ENCODE results near the gene ACACA.

ACACA gene

DNA sequence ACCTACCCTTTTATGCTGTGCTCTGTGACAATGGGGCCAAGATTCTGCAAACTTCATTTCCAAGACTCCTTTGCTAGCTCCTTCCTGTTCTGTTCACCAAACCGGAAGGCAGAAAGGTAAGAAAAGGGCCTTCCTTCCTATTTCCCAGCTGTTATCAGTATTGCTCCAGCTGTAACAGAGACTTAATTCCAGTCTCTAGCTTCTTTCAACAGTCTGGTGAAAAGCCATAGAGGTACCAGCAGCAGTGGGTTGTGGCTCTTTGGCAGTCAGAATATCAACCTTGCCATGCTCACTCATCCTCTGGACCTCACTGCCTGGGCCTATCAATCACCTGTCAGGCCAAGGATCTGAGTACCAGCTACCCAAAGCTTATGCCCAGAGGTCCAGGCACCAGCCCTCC lies 120.2 kb downstream of the ACACA start:
- no peak for DNase-seq

DNA sequence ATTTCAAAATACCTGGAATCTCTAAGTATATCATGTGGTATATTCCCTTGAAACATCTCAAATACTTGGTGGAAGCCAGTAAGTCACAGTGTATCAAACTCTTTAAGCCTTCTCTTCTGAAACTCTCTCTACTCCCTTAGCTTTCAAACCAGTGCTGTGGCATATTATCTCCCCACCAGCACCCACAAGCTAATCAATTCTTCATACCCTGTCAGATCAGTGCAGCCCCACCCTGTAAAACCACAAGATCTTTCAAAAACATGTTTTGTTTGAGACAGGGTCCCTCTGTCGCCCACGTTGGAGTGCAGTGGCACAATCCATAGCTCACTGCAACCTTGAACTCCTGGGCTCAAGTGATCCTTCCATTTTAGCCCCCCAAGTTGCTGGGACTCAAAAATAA lies 122.4 kb downstream of the ACACA start:
- DNase-seq, result no peak

DNA sequence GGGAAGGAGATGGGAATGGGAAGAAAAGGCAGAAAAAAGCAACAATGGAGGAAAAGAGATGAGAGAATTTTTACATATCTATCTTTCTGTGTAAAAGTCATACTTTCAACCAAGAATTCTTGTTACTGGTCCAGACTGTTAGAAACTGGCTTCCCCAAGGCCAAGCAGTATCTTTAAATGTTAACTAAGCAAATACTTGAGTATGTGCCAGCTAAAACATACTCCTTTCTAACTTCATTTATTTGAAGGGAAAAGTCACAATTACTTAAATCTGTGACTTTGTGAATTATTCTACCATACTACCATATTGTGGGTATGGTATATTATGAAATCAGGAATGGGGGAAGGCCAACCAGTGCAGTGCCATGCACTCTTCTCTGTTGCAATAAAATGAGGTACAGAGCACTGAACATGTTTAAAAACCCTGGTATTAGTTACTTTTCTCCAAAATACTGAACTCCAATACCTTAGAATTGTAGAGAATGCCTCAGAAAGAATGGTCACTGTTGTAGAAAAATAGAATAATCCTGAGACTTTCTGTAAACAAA lies 123.1 kb downstream of the ACACA start:
- DNase-seq, result no peak

DNA sequence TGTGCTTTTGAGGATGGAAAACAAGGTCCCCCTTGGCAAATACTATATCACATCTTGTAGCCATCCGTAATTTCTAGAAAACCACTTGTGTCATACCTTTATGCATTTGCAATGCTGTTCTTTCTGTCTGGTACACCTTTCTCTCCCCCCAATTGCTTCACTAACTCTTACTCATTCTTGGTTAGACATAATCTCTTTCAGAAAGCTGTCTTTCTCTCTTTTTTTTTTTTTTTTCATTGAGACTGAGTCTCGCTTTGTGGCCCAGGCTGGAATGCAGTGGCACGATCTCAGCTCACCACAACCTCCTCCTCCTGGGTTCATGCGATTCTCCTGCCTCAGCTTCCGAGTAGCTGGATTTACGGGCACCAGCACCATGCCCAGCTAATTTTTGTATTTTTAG lies 125.8 kb downstream of the ACACA start:
- no peak for DNase-seq

DNA sequence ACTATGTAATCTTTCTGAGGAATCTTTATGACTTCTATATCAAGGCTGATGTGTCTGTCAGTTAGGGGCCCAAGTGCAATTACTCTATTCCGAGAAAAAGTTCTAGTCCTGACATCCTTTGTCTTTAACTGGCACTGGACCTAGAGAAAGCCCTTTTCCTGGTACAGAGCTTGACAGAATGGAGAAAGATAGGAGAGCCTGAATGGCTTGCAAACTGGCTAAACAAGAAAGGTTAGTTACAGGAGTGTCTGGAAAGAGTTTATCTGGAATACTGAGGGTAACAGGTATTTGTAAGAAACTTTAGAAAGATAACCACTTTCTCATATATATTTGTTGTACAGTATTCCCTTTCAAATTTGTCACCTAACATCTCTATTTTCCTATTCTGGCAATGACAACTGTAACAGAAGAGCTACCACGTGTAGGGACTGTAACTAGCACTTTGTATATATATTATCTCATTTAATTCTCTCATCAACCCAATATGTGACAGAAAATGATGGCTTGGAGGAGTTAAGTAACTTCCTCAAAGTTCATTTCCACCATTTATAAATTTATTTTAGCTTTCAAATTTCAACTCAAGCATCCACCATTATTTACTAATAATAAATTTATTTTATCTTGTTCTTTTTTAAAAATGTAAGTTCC lies 128.3 kb downstream of the ACACA start:
- DNase-seq, result no peak

DNA sequence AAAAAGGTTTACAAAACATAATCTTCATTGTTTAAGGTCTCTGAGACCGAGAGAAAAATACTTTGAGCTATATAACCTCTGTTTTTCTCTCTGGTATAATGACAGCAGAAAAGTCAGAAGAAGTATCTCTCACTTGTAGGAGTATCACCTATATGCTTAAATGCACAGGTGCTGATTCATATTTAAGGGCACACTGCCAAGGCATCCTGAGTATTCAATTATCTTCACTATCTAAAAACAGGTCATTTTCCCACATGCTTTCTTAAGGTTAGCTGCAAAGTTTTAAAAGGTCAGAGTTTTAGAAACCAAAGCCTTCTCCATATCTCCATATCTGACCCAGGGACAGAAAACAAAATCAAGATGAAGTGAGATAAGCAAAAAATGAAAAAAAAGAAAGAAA lies 130.2 kb downstream of the ACACA start:
- DNase-seq, result no peak

DNA sequence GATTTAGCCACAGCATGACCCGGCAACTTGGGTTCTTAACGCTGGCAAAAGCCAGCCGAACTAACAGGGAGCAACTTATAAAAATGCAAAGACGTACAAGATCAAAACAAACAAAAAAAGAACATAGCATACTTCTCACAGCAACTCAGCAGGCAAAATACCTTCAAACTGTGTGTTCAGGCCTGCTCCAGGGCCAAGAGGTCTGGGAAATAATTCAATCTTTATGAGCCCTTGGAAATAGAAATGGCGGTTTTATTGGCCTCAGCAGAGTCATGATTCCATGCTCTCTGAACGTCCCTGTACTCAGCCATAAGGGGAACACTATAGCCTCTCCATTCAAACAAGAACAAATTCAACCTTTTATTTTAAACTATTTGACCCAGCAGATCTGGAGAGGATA lies 132.2 kb downstream of the ACACA start:
- no peak for DNase-seq

DNA sequence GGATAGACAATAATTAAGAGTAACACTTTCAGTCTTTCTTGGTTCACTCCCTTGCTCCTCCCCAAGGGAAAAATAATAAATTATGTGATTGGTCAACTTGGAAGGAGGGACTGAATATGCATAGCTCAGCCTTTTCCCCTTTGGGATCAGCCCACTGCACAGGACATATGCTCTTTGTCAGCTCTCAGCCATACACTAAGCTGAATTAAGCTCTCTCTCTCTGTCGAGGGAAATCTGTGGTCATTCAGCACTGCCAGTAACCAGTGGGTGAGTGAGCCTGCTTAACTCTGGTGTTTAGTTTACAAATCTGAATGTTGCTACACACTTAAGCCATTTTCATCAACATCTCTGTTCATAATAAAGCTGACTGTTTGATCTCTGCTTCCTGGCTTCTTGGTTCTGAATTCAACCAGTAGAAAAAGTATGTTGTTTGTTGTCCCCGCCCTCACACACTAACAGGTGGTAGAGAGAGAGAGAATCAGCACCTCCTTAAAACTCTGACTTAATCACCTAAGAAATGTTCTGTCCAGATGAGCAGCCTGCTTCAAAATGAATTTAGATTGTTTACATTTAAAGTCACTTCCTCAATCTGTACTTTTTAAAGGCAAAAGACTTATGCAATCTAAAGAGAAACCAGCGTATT lies 133.1 kb downstream of the ACACA start:
- DNase-seq, result peak; percentile 15

DNA sequence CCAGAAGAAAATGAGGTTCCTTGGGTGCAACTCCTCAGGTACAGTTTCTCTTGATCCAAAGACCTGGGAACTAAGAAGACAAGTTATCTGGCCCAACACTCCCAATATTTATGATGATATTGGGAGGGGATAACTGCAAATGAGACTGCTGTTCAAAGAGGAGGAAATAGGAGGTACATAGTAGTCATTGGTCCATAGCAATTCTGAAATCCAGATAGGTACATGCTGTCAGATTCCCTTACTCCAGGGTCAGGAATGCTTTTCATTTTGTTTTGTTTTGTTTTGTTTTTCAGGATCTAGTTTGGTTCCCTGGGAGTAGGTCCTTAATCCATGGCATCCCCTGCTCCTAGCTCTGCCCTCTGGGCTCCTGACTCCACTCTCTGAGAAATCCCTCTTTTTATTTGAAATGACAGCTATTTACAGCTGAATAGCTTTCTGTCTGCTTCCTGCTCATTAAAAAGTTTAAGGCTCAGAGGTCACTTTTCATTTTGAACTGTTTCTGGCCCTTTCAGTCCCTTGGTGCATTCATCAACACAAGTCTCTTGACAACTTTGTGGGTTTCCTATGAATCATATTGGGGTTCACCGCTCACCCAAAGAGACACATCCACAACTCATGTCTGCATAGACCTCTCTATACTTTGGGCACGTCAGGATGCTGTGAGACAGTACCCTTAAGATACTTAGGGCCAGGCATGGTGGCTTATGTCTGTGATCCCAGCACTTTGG lies 141.0 kb downstream of the ACACA start:
- no peak for DNase-seq

DNA sequence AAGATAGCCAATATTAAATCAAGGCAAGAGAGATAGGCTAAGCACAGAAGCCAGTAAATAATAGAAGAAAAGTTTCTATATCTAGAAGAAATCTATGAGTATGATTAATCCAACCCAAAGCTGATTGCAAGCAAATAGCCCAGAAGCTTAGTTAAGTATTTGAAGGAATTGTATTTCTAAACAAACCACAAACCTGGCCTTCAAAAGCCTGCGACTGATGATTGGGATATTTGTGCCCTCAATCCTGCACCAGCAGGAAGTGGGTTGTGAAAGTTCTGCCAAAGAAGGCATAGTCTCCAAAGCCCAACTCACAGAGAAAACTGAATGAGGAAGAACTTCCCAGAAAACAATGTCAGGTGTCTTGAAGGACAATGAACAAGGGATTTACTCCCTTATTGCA lies 145.3 kb downstream of the ACACA start:
- peak; percentile 4 for DNase-seq

DNA sequence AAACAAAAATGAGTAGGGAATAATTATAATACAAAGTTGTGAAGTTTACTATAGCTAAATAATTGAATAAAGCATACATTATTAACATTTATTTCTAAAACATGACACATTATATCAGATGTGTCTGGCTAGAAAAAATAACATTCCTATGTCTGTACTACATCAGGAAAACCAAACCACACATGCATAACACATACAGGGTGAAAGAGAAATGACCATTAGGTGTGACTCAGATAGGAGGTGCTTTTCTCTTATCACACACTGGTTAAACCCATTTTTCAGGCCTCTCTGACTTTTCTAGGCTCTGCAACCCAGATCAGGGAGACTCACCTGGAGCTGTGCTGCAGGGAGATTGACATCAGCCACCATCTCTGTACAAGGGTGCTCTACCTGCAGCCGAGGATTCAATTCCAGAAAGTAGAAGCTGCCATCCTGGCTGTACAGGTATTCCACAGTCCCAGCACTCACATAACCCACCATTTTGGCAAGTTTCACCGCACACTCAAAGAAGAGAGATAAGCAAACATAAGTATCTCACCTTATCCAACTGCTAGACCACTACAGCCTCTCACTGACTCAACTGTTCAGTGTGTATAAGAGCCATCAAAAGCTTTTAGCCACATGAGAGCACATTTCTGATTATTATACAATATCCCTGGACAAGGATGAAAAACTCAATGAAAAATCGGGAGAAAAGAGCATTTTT lies 147.5 kb downstream of the ACACA start:
- peak; percentile 41 for DNase-seq

DNA sequence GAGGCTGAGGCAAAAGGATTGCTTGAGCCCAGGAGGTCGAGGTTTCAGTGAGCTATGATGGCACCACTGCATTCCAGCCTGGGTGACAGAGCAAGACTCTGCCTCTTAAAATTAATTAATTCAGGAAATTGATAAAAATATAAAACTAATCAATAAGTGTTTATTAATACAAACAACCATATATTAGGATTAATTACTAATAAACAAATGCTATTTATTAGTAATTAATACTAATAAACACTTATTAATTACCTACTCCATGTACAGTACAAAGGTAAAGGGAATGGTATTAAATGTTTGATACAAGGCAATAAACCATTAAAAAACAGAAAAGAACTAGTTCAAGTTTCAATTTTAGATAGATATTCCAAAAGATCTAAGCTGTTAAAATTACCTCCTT lies 150.0 kb downstream of the ACACA start:
- DNase-seq, result no peak

DNA sequence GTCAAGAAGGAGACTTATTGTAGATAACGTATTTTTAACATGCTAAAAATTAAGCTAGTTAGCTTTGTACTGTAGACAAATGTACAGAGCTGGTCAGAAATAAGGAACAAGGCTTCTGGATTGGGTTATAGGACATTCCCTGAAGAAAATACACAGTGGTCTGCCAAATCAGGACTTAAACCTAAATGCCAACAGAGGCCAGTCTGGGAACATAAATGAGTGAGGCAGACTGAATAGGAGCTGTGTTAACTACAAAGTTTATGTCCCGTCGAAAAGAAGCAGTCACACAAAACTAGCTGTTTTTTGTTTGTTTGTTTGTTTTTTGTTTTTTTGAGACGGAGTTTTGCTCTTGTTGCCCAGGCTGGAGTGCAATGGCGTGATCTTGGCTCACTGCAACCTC lies 151.2 kb downstream of the ACACA start:
- no peak for DNase-seq

DNA sequence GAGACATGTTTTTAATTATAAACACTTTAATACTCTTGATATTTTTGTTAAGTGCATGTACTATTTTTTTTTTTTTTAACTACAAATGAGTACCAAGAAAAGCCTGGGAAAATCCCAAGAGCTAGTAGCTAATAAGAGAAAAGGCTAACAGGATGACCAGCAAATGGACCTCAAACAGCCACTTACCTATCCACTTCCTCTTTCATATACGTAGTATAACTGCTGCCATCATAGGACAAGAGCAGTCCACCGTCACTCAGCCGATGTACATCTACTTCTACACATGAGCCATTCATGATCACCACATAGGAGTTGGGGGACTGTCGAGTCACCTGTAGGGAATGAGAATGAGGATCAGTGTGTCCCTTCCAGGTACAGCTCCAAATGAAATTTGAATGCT lies 158.8 kb downstream of the ACACA start:
- no peak for DNase-seq

DNA sequence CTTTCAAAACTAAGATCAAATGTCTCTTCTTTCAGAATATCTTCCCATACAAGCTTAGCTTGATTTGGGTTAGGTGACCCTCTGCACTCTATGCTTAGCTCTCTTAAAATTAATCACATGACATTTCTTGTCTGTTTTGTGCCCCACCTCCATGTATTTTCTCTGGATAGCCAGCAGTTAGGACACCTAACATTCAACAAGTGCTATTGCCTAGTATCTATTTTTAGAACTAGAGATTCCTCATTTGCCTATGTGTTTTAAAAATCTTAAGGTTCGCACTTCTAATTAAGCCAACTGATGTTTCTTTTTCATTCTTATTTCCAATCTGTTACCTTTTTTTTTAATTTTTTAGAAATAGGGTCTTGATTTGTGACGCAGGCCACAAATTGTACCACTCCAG lies 160.6 kb downstream of the ACACA start:
- DNase-seq, result no peak

DNA sequence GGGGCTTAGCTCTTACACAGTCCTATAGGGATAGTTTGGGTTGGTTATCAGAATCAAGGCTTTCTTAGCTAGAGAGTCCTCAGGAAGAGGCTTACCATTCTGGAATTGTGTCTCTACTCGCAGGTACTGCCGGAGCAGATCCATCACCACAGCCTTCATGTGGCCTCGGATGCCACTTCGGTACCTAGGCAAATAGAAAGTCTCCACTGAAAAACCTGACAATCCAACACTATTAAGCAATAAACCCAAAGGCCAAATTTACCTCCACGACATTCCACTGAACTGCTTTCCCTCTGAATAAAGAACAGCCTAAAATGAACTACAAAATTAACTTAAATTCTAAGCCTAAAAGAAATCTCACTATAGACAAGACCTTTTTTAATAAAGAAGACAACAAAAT lies 166.3 kb downstream of the ACACA start:
- no peak for DNase-seq

DNA sequence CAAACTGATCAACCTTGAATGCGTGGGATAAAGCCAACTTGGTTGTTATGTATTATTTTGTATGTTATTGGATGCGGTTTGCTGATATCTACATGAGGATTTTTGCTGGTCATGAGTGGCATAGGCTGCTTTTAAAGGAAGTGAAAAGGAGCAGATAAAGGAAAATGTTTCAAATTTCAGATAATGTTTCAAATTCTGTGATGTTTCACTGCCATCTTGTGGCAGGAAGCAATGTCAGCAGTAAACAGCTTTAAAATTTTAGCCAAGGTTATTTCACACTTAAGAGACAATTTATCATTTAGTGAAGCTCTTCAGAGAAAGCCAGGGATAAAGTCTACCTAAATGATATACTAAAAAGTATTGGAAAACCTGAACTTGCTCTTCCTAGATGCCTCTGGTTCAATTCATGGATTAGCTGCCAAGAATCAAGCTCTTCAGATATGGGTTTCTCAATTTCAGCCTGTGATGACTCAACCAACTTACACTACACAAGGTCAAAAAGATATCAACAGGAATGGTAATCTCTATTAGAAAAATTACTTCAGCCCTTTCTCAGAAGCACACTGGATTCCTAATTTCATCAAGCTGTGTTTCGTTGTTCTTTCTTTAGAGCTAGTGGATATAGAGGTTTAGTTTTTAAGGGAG lies 166.8 kb downstream of the ACACA start:
- DNase-seq, result peak; percentile 17

DNA sequence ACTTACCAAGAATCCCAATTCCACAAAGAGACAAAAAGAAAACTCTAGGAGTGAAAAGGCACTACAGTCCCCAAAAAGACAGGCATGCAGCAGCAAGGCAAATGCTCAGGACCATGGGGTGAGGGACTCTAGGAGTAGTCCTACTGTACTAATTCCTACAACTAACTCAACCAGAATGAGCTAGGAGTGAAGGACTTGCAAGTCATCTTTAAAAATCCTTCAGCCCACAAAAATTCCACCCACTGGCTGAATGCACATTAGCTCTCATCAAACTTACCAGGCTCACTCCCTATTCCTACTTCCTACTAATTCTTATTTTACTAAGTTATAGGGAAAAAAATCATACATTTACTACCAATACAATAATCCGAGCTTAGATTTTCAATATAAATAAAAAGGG lies 172.5 kb downstream of the ACACA start:
- DNase-seq, result no peak

DNA sequence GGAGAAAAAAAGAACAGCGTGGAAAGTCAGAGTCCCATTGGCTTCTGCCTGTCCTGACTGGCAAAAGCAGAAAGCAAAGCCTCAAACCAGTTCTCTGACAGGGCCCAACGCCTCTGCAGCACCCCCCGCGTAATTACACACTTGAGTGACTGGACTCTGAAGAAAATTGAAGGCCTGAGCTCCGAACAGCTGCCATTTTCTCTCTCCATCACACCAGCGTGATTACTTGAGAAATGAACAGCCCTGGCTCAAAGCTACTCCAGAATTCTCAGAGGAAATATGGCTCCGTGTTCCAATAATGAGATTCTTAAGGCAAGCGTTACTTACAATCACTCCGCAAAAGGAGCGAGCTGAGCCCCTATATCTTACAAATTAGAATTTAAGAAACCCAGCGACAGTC lies 173.6 kb downstream of the ACACA start:
- DNase-seq, result no peak

DNA sequence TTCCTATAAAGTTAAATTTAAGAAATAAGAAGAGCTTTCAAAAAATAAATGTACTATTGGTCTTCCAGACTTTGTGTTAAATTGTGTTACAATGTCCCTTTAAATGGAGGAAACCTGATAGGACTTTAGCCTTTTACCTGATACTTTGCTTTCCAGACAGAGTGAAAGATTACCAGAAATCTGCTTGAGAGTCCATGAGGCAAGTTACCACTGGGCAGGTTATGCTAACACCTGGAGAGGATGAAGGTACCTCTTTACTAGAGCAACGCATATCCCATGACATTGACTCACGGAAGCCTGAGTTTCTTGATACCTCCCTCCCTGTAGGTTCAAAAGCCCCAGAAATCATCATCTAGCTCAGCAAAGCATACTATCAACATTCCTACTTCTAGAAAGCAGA lies 174.7 kb downstream of the ACACA start:
- DNase-seq, result no peak

DNA sequence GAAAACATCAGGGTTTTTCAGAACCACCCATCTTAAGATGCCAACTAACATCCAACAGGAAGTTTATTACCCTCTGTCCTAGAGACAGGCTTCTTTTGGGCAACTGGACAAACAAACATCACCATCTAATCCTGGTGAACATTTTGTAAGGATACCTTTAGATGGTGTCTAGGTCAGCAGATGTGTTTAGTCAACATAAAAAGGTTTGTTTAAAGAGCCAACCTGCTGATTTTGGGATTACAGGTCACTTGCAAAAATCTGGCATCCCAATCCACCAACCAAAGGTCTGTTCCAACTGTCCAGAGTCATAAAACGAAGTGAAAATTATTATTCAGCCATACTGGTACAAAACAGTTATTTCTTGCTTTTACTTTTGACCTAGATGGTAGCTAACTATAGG lies 176.0 kb downstream of the ACACA start:
- DNase-seq, result no peak

DNA sequence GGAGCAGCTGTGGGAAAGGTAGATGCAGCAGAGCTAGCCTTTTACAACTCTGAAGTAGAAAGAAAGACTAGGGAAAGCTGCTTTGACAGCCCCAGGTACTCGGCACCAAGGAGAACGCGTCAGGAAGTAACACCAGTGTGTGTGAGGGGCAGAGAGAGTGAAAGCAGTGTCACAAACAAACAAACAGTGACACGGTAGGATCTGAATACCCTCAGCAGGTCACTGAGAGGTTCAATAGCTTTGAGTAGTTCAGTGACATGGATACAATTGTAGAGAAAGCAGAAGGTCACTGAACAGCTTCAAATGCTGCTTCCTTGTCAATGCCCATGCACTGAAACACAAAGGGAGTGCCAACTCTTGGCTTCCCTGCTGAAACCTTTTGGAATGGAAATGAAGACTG lies 181.2 kb downstream of the ACACA start:
- no peak for DNase-seq

DNA sequence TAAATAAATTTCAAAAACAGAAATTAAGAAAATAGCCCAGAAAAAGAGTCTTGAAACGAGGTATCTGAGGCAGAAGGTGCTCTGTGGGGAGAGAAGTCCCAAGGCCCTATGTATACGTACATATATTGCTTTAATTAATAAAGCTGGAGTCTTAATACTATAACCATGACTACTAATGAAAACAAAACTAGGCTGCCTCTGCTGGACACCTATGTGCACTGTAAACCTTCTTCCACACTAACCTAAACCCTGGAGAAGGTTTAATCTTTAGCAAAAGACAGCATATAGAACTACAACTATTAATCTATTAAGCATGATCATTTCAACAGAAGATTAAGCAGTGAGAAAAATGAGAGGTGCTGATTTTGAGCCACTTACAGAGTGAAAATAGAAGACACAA lies 184.8 kb downstream of the ACACA start:
- no peak for DNase-seq
